ENCODE data around the gene RAB5B. TPM values are rescaled to one million over a fixed set of nuclear protein-coding genes. Genes with fewer than 3 reads are reported as not detected.
"Not testable (repeated sequence)": the region's sequence is repeated elsewhere in the genome, so short reads cannot be mapped to it uniquely, and the experiment has no call there.

The RAB5B gene
- total RNA-seq, 1 donor from 2014 or later, result 77.1 TPM

- DNase-seq, result peak; percentile 91
Observed at GRCh38 chr12:55940065-55940732, 33.7 kb upstream of the RAB5B start.

- no peak for DNase-seq
Observed at GRCh38 chr12:55942055-55942454, 31.8 kb upstream of the RAB5B start.

- DNase-seq, result no peak
Observed at GRCh38 chr12:55942577-55943136, 31.2 kb upstream of the RAB5B start.

GRCh38 chr12:55946553-55946952 lies 27.3 kb upstream of the RAB5B start:
- no peak for DNase-seq

GRCh38 chr12:55955344-55955743 lies 18.5 kb upstream of the RAB5B start:
- DNase-seq, result no peak

- DNase-seq, result no peak
Observed at GRCh38 chr12:55955800-55956508, 17.9 kb upstream of the RAB5B start.

- no peak for DNase-seq
Observed at GRCh38 chr12:55957106-55957859, 16.6 kb upstream of the RAB5B start.

- DNase-seq, result no peak
Observed at GRCh38 chr12:55963760-55964159, 10.1 kb upstream of the RAB5B start.

GRCh38 chr12:55965240-55965639 lies 8.6 kb upstream of the RAB5B start:
- DNase-seq, result no peak

GRCh38 chr12:55965941-55966407 lies 7.9 kb upstream of the RAB5B start, which contains the start of gene PMEL:
Gene PMEL, minus strand, starts transcription at chr12:55966042. Its CDS starts 31 bp downstream, at chr12:55966011.
- DNase-seq, result no peak

- peak; percentile 97 for DNase-seq
Observed at GRCh38 chr12:55966408-55967281, 7.2 kb upstream of the RAB5B start, which contains the start of gene CDK2. Gene CDK2, plus strand, starts transcription at chr12:55966830. Its CDS starts 179 bp downstream, at chr12:55967009.

- DNase-seq, result peak; percentile 15
Observed at GRCh38 chr12:55969356-55969755, 4.5 kb upstream of the RAB5B start.

- no peak for DNase-seq
Observed at GRCh38 chr12:55970775-55971174, 3.1 kb upstream of the RAB5B start.

GRCh38 chr12:55972042-55972441 lies 1.8 kb upstream of the RAB5B start:
- no peak for DNase-seq

GRCh38 chr12:55972456-55972855 lies 1.4 kb upstream of the RAB5B start:
- DNase-seq, result no peak

GRCh38 chr12:55972911-55973598 lies 823 bp upstream of the RAB5B start:
- DNase-seq, result no peak

- DNase-seq, result peak; percentile 60
Observed at GRCh38 chr12:55974308-55974730, 441 bp downstream of the RAB5B start.

- no peak for DNase-seq
Observed at GRCh38 chr12:55978393-55978792, 4.5 kb downstream of the RAB5B start.

GRCh38 chr12:55979069-55979468 lies 5.2 kb downstream of the RAB5B start:
- DNase-seq, result no peak

GRCh38 chr12:55981882-55982281 lies 8.0 kb downstream of the RAB5B start:
- not testable (repeated sequence) for DNase-seq
